Measurements from ENCODE around the gene TAGLN. TPM values are rescaled to one million over a fixed set of nuclear protein-coding genes. Genes with fewer than 3 reads are reported as not detected.

TAGLN gene
- total and polyA plus RNA-seq, 9 of the 15 experiments (the other 6 are each of a cell fraction or from before 2014, with no cell fraction given): 0.21 to 4.9 (median 1.1) TPM

- TF ChIP-seq ZNF407 (IDR thresholded peaks at IDR 0.05; ENCODE audit: low read depth) (no peak), KAT8 (IDR thresholded peaks at IDR 0.05; ENCODE audit: low read depth) (no peak), CEBPG (CRISPR knock-in tag; IDR thresholded peaks at IDR 0.05) (no peak), CEBPG (tag; conservative IDR thresholded peaks at IDR 0.05 in 1 of 2, IDR thresholded peaks at IDR 0.05 in 1 of 2) (no peak), MCM7 (IDR thresholded peaks at IDR 0.05) (no peak), ASH1L (IDR thresholded peaks at IDR 0.05; ENCODE audit: borderline replicate concordance, low read depth, partially characterized antibody) (no peak)
- TF ChIP-seq, protein P1, sequence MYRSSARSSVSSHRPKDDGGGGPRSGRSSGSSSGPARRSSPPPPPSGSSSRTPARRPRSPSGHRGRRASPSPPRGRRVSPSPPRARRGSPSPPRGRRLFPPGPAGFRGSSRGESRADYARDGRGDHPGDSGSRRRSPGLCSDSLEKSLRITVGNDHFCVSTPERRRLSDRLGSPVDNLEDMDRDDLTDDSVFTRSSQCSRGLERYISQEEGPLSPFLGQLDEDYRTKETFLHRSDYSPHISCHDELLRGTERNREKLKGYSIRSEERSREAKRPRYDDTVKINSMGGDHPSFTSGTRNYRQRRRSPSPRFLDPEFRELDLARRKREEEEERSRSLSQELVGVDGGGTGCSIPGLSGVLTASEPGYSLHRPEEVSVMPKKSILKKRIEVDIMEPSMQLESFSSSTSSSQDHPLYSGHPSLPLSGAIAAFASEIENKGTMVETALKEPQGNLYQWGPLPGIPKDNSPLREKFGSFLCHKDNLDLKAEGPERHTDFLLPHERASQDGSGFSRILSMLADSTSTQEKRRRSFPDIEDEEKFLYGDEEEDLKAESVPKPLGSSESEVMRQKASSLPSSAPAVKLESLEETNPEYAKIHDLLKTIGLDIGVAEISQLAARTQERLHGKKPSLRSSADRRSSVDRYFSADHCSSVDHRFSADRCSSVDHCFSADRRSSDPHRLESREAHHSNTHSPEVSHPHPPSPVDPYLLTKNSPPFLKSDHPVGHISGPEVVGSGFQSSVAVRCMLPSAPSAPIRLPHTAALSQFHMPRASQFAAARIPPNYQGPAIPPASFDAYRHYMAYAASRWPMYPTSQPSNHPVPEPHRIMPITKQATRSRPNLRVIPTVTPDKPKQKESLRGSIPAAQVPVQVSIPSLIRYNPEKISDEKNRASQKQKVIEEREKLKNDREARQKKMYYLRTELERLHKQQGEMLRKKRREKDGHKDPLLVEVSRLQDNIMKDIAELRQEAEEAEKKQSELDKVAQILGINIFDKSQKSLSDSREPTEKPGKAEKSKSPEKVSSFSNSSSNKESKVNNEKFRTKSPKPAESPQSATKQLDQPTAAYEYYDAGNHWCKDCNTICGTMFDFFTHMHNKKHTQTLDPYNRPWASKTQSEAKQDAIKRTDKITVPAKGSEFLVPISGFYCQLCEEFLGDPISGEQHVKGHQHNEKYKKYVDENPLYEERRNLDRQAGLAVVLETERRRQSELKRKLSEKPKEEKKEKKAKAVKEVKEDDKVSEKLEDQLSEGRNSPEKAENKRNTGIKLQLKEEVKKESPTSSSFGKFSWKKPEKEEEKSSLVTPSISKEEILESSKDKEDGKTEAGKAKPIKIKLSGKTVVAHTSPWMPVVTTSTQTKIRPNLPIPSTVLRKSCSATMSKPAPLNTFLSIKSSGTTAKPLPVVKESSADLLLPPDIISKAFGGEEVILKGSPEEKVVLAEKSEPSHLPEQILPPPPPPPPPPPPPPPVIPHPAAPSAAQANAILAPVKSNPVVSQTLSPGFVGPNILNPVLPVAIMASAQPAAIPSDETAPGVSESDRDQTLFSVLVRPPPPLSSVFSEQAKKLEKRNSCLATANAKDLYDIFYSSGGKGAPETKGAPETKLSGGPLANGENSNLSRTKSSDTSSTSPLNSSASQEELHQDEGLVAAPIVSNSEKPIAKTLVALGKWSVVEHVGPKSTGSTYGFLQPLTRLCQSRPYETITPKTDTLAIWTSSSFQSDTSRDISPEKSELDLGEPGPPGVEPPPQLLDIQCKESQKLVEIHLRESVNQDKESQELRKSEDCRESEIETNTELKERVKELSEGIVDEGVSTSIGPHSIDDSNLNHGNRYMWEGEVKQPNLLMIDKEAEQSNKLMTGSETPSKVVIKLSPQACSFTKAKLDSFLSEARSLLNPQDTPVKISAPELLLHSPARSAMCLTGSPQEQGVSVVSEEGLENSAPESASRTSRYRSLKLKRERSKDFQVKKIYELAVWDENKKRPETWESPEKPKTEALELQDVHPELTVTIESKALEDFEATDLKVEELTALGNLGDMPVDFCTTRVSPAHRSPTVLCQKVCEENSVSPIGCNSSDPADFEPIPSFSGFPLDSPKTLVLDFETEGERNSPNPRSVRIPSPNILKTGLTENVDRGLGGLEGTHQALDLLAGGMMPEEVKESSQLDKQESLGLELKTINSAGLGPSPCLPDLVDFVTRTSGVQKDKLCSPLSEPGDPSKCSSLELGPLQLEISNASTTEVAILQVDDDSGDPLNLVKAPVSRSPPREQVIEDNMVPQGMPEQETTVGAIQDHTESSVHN (IDR thresholded peaks at IDR 0.05; ENCODE audit: borderline replicate concordance in 1 of 2, low read depth in 1 of 2): no peak
- TF ChIP-seq, protein P2, sequence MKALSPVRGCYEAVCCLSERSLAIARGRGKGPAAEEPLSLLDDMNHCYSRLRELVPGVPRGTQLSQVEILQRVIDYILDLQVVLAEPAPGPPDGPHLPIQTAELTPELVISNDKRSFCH (CRISPR knock-in tag; IDR thresholded peaks at IDR 0.05): no peak
- TF ChIP-seq, protein P2 (tag; IDR thresholded peaks at IDR 0.05): peak; percentile 80
These were observed 33.1 kb downstream of the TAGLN start, which contains the start of gene RNF214 (continued) for GRCh38 chr11:117232092-117232878.

Data from K562 (cell line).